Measurements from ENCODE around the gene HGD. TPM values are rescaled to one million over a fixed set of nuclear protein-coding genes. Genes with fewer than 3 reads are reported as not detected.

Gene HGD
- polyA plus RNA-seq, 1 donor (not counting 4 experiments of a cell fraction or from before 2014, with no cell fraction given), result not detected

DNA sequence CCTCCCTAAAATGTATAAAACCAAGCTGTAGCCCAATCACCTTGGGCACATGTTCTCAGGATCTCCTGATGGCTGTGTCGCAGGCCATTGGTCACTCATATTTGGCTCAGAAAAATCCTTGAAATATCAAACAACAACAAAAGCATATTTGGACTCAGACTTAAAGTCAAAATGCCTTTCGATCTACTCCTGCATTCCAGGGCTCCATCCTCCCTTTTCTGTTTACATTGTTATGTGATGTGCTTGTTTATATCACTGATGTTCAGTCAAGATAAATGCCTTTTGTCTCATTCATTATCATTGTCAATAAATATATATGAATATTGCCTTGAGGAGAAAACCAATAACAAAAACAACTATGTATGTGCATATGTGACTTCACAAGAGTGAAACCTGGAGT lies 31.7 kb downstream of the HGD start:
- Histone ChIP-seq H3K36me3 (ENCODE audit: control insufficient read depth in 2 of 2, extremely low read depth in 1 of 2, insufficient read depth in 2 of 2, low read length in 2 of 2) (no peaks in the 10 kb centered on the region), H3K27ac (ENCODE audit: control insufficient read depth, insufficient read depth, low read length) (no peak overlapping the region), H3K4me2 (ENCODE audit: control insufficient read depth, extremely low read depth, insufficient read depth, low read depth, low read length) (no peak overlapping the region), H3K79me2 (ENCODE audit: control insufficient read depth, insufficient read depth, low read length) (no peaks in the 10 kb centered on the region), H4K20me1 (ENCODE audit: control insufficient read depth, extremely low read depth, insufficient read depth, low read length) (no peaks in the 10 kb centered on the region), H3K4me3 (ENCODE audit: control insufficient read depth in 2 of 3, extremely low read depth in 1 of 3, insufficient read depth in 2 of 3, low read depth in 1 of 3, low read length in 3 of 3) (no peak overlapping the region), H3K9ac (ENCODE audit: control insufficient read depth, extremely low read depth, insufficient read depth, low read length) (no peak overlapping the region), H3K27me3 (ENCODE audit: control insufficient read depth, extremely low read depth, insufficient read depth, low read length) (no peaks in the 10 kb centered on the region), H3K4me1 (ENCODE audit: control insufficient read depth, extremely low read depth, insufficient read depth, low read length) (no peaks in the 10 kb centered on the region), H2AFZ (ENCODE audit: control insufficient read depth, low read length) (no peak overlapping the region), H3K9me1 (ENCODE audit: control insufficient read depth, extremely low read depth, insufficient read depth, low read length) (no peaks in the 10 kb centered on the region), H3K9me3 (ENCODE audit: control insufficient read depth, low read depth, low read length) (no peaks in the 10 kb centered on the region)
- dilution Hi-C loops (cut with MboI; ENCODE audit: extremely low pct_ligation_motif_present, low sequenced_read_pairs), result no loop called here
- TF ChIP-seq, protein P1, sequence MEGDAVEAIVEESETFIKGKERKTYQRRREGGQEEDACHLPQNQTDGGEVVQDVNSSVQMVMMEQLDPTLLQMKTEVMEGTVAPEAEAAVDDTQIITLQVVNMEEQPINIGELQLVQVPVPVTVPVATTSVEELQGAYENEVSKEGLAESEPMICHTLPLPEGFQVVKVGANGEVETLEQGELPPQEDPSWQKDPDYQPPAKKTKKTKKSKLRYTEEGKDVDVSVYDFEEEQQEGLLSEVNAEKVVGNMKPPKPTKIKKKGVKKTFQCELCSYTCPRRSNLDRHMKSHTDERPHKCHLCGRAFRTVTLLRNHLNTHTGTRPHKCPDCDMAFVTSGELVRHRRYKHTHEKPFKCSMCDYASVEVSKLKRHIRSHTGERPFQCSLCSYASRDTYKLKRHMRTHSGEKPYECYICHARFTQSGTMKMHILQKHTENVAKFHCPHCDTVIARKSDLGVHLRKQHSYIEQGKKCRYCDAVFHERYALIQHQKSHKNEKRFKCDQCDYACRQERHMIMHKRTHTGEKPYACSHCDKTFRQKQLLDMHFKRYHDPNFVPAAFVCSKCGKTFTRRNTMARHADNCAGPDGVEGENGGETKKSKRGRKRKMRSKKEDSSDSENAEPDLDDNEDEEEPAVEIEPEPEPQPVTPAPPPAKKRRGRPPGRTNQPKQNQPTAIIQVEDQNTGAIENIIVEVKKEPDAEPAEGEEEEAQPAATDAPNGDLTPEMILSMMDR (optimal IDR thresholded peaks at IDR 0.05 in 1 of 3, IDR thresholded peaks at IDR 0.05 in 1 of 3, conservative IDR thresholded peaks at IDR 0.05 in 1 of 3; ENCODE audit: extremely low read depth in 1 of 3, insufficient read depth in 2 of 3, low read length in 3 of 3), result no peak
- TF ChIP-seq EZH2 (IDR thresholded peaks at IDR 0.05; ENCODE audit: low read length), result no peak
- DNase-seq (ENCODE audit: low read depth, low spot score) (no peak), FAIRE-seq (no peak)

DNA sequence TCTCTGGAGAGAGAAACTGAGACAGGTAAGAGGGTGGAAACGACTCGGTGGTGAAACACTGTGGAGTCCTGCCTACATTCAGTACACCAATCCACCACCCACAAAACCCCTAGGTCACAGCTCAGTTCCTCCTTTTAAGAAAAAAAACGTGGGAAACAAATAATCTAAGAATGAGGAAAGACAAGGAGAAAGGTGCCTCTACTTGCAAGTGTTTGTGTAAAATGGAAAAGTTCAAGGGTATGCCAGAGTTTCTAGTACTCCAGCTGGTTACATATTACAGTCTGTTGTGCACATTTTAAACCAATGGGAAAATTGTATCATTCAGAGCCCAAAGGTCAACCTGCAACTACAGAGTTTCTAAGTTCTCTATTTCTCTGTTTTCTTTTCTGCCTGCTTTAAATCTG lies 32.2 kb downstream of the HGD start:
- H3K4me1 ChIP-seq (ENCODE audit: control insufficient read depth, extremely low read depth, insufficient read depth, low read length), result no peaks in the 10 kb centered on the region
- no peak for FAIRE-seq
- H3K9me3 ChIP-seq (ENCODE audit: control insufficient read depth, low read depth, low read length), result no peaks in the 10 kb centered on the region
- DNase-seq (ENCODE audit: low read depth, low spot score), result no peak
- H3K9me1 ChIP-seq (ENCODE audit: control insufficient read depth, extremely low read depth, insufficient read depth, low read length), result no peaks in the 10 kb centered on the region
- H2AFZ ChIP-seq (ENCODE audit: control insufficient read depth, low read length), result no peak overlapping the region
- no peak overlapping the region for H3K4me2 ChIP-seq (ENCODE audit: control insufficient read depth, extremely low read depth, insufficient read depth, low read depth, low read length)
- no peaks in the 10 kb centered on the region for H4K20me1 ChIP-seq (ENCODE audit: control insufficient read depth, extremely low read depth, insufficient read depth, low read length)
- H3K9ac ChIP-seq (ENCODE audit: control insufficient read depth, extremely low read depth, insufficient read depth, low read length), result no peak overlapping the region
- no peaks in the 10 kb centered on the region for H3K27me3 ChIP-seq (ENCODE audit: control insufficient read depth, extremely low read depth, insufficient read depth, low read length)
- no peaks in the 10 kb centered on the region for H3K36me3 ChIP-seq (ENCODE audit: control insufficient read depth in 2 of 2, extremely low read depth in 1 of 2, insufficient read depth in 2 of 2, low read length in 2 of 2)
- TF ChIP-seq, protein P1 (optimal IDR thresholded peaks at IDR 0.05 in 1 of 3, IDR thresholded peaks at IDR 0.05 in 1 of 3, conservative IDR thresholded peaks at IDR 0.05 in 1 of 3; ENCODE audit: extremely low read depth in 1 of 3, insufficient read depth in 2 of 3, low read length in 3 of 3), result no peak
- TF ChIP-seq EZH2 (IDR thresholded peaks at IDR 0.05; ENCODE audit: low read length), result no peak
- dilution Hi-C loops (cut with MboI; ENCODE audit: extremely low pct_ligation_motif_present, low sequenced_read_pairs), result no loop called here
- H3K27ac ChIP-seq (ENCODE audit: control insufficient read depth, insufficient read depth, low read length), result no peak overlapping the region
- no peaks in the 10 kb centered on the region for H3K79me2 ChIP-seq (ENCODE audit: control insufficient read depth, insufficient read depth, low read length)
- H3K4me3 ChIP-seq (ENCODE audit: control insufficient read depth in 2 of 3, extremely low read depth in 1 of 3, insufficient read depth in 2 of 3, low read depth in 1 of 3, low read length in 3 of 3), result no peak overlapping the region
